ENCODE results near the gene AMDHD1.
"Not testable (repeated sequence)": the region's sequence is repeated elsewhere in the genome, so short reads cannot be mapped to it uniquely, and the experiment has no call there.

Gene AMDHD1

GRCh38 chr12:95966287-95966870, 23.2 kb downstream of the AMDHD1 start:
- FAIRE-seq = no peak

- no peak for FAIRE-seq
Measured at GRCh38 chr12:95967301-95967700, 24.2 kb downstream of the AMDHD1 start.

DNA sequence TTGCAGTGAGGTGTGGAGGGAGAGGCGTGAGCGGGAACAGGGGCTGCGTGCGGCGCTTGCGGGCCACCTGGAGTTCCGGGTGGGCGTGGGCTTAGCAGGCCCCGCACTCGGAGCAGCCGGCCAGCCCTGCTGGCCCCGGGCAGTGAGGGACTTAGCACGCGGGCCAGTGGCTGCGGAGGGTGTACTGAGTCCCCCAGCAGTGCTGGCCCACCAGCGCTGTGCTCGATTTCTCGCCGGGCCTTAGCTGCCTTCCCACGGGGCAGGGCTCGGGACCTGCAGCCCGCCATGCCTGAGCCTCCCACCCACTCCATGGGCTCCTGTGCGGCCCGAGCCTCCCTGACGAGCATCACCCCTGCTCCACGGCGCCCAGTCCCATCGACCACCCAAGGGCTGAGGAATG, 26.0 kb downstream of the AMDHD1 start:
- FAIRE-seq = not testable (repeated sequence)

GRCh38 chr12:95970905-95971304, 27.8 kb downstream of the AMDHD1 start:
- no peak for FAIRE-seq

- FAIRE-seq = no peak
Measured at GRCh38 chr12:95972832-95973456, 29.8 kb downstream of the AMDHD1 start.

GRCh38 chr12:95974358-95974757, 31.2 kb downstream of the AMDHD1 start:
- no peak for FAIRE-seq

GRCh38 chr12:95975491-95975890, 32.4 kb downstream of the AMDHD1 start:
- no peak for FAIRE-seq

DNA sequence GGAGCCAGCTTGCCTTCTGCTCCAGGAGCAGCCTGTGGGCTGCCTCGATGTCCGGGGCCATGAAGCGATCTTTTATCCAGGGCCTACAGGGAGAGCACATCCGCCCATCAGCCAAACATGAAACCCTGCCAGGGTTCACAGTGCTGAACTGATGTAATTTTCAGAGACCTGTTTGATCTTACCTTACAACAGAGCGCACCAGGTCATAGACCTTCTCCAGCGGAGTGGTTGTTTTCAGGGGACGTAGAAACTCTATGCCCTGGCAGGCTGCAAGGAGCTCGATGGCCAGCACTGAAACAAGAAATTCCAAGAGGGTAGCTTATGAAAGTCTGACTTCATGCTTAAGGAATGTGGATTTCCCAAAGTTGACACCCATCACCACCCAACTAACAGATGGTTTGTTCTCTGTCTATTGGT, 33.3 kb downstream of the AMDHD1 start:
- FAIRE-seq = no peak

GRCh38 chr12:95977764-95978305, 34.7 kb downstream of the AMDHD1 start:
- FAIRE-seq = no peak

GRCh38 chr12:95978351-95978750, 35.2 kb downstream of the AMDHD1 start:
- no peak for FAIRE-seq

- FAIRE-seq = no peak
Measured at GRCh38 chr12:95978774-95979173, 35.6 kb downstream of the AMDHD1 start.

DNA sequence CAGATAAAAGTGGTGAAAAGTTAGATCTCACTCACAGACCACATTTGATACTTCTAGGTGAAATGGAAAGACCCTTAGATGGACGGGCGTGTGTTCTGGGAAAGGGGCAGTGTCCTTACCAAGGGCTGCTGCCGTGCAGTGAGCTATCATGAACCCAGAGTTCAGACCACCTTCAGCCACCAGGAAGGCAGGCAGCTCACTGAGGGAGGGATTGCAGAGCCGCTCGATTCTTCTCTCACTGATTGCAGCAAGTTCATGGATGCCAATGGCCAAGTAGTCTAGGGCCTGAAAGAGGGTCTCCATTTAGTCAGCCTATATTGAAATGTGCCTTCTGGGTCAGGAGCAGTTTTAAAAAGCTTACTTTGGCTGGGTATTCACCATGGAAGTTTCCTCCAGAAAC, 37.3 kb downstream of the AMDHD1 start:
- FAIRE-seq = no peak

- FAIRE-seq = no peak
Measured at GRCh38 chr12:95982602-95983001, 39.5 kb downstream of the AMDHD1 start.

GRCh38 chr12:95984682-95985081, 41.6 kb downstream of the AMDHD1 start:
- no peak for FAIRE-seq

- FAIRE-seq = no peak
Measured at GRCh38 chr12:95986635-95987570, 43.8 kb downstream of the AMDHD1 start.

DNA sequence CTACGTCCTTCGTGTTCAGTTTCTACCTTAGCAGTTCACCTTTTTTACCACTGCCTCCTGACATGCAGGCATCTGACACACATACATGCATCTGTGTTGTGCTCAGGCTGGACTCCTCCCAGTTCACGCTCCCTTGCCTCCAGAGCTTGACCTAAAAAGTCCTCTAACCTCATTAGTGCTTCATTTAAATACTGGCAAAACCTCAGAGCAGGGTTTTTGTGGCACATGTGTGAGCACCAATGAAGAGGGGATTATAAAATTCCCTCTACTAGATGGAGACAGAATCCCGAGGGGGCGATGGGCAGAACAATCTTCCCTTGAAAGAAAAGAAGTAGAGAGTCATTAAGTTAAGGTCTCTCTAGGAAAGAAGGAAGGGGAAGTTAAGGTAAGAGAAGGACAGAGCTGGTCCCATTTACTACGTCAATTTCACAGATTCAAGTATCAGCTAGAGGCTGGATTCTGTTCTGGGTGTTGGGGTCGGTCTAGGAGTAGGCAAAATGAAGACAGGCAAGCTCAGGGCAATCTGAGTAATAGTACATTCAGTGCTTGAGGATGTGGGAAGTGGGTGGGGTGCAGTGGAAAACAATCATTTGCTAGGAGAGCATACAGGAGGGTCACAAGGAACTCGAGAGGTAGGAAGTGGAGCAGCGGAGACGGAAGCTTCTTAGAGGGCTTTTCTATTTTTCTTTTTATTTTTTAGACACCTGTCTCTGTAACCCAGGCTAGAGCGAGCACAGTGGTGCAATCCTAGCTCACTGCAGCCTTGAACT, 45.6 kb downstream of the AMDHD1 start:
- FAIRE-seq = no peak

GRCh38 chr12:95989504-95990123, 46.5 kb downstream of the AMDHD1 start:
- no peak for FAIRE-seq

- no peak for FAIRE-seq
Measured at GRCh38 chr12:95990136-95990535, 47.0 kb downstream of the AMDHD1 start.

DNA sequence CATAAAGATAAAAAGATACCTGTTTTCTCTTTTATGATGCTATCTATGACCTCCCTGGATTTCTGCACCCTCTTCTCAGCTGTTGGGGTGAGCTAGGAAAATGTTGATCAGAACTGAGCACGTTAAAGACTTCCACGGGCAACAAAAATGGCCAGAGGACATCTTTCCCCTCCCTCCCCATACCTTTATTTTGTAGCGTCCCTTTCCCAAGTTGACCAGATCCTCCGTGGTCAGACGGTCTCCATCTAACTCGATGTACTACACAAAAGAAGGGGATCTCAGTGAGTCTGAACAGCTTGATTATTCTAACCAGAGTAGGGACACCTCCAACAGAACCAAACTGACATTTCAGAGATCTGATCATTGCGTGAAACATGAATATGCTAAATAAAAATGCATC, 50.8 kb downstream of the AMDHD1 start:
- no peak for FAIRE-seq

GRCh38 chr12:95994476-95994875, 51.3 kb downstream of the AMDHD1 start:
- no peak for FAIRE-seq

GRCh38 chr12:95995238-95996031, 52.3 kb downstream of the AMDHD1 start:
- FAIRE-seq = no peak

All from TTC549 (cell line).